Measurements from ENCODE around the gene RGS3. TPM values are rescaled to one million over a fixed set of nuclear protein-coding genes. Genes with fewer than 3 reads are reported as not detected.

Gene RGS3
- total RNA-seq, 1 donor, result 77.4 TPM

- Histone ChIP-seq H3K27me3 (ENCODE audit: insufficient read depth, low read length) (no peaks in the 10 kb centered on the region), H2AFZ (ENCODE audit: low read length) (peak overlapping the region; percentile 66), H3K9me3 (ENCODE audit: low read depth, low read length) (no peaks in the 10 kb centered on the region), H3K27ac (ENCODE audit: low read depth, low read length) (no peak overlapping the region), H3K79me2 (ENCODE audit: insufficient read depth, low read length) (no peaks in the 10 kb centered on the region), H4K20me1 (ENCODE audit: insufficient read depth, low read length) (no peaks in the 10 kb centered on the region), H3K4me3 (ENCODE audit: insufficient read depth, low read length) (no peak overlapping the region), H3K36me3 (ENCODE audit: insufficient read depth, low read length) (no peaks in the 10 kb centered on the region), H3K4me2 (ENCODE audit: insufficient read depth, low read length) (peak overlapping the region; percentile 13), H3K4me1 (ENCODE audit: insufficient read depth, low read length) (no peaks in the 10 kb centered on the region)
- no peak for TF ChIP-seq CTCF (IDR thresholded peaks at IDR 0.05; ENCODE audit: extremely low read depth, low read depth, low read length)
- peak; percentile 76 for DNase-seq (ENCODE audit: insufficient read length, low spot score, missing footprints)
Measured at GRCh38 chr9:113471143-113471542, 7.6 kb downstream of the RGS3 start.

GRCh38 chr9:113471566-113471965 lies 8.0 kb downstream of the RGS3 start:
- H4K20me1 ChIP-seq (ENCODE audit: insufficient read depth, low read length), result no peaks in the 10 kb centered on the region
- H3K4me3 ChIP-seq (ENCODE audit: insufficient read depth, low read length), result no peak overlapping the region
- TF ChIP-seq CTCF (IDR thresholded peaks at IDR 0.05; ENCODE audit: extremely low read depth, low read depth, low read length), result no peak
- H3K27ac ChIP-seq (ENCODE audit: low read depth, low read length), result no peak overlapping the region
- peak overlapping the region; percentile 13 for H3K4me2 ChIP-seq (ENCODE audit: insufficient read depth, low read length)
- H3K79me2 ChIP-seq (ENCODE audit: insufficient read depth, low read length), result no peaks in the 10 kb centered on the region
- H3K9me3 ChIP-seq (ENCODE audit: low read depth, low read length), result no peaks in the 10 kb centered on the region
- no peak for DNase-seq (ENCODE audit: insufficient read length, low spot score, missing footprints)
- no peaks in the 10 kb centered on the region for H3K27me3 ChIP-seq (ENCODE audit: insufficient read depth, low read length)
- no peaks in the 10 kb centered on the region for H3K36me3 ChIP-seq (ENCODE audit: insufficient read depth, low read length)
- H3K4me1 ChIP-seq (ENCODE audit: insufficient read depth, low read length), result no peaks in the 10 kb centered on the region
- peak overlapping the region; percentile 66 for H2AFZ ChIP-seq (ENCODE audit: low read length)

- Histone ChIP-seq H3K36me3 (ENCODE audit: insufficient read depth, low read length) (no peaks in the 10 kb centered on the region), H3K4me2 (ENCODE audit: insufficient read depth, low read length) (no peak overlapping the region), H3K27me3 (ENCODE audit: insufficient read depth, low read length) (no peaks in the 10 kb centered on the region), H3K79me2 (ENCODE audit: insufficient read depth, low read length) (no peaks in the 10 kb centered on the region), H3K27ac (ENCODE audit: low read depth, low read length) (no peak overlapping the region), H3K4me3 (ENCODE audit: insufficient read depth, low read length) (no peak overlapping the region), H4K20me1 (ENCODE audit: insufficient read depth, low read length) (no peaks in the 10 kb centered on the region), H3K4me1 (ENCODE audit: insufficient read depth, low read length) (no peaks in the 10 kb centered on the region), H2AFZ (ENCODE audit: low read length) (no peak overlapping the region), H3K9me3 (ENCODE audit: low read depth, low read length) (no peaks in the 10 kb centered on the region)
- DNase-seq (ENCODE audit: insufficient read length, low spot score, missing footprints), result no peak
- no peak for TF ChIP-seq CTCF (IDR thresholded peaks at IDR 0.05; ENCODE audit: extremely low read depth, low read depth, low read length)
Measured at GRCh38 chr9:113472199-113472598, 8.7 kb downstream of the RGS3 start.

GRCh38 chr9:113474360-113475028 lies 11.0 kb downstream of the RGS3 start:
- H3K4me2 ChIP-seq (ENCODE audit: insufficient read depth, low read length), result no peak overlapping the region
- no peaks in the 10 kb centered on the region for H3K36me3 ChIP-seq (ENCODE audit: insufficient read depth, low read length)
- no peaks in the 10 kb centered on the region for H3K4me1 ChIP-seq (ENCODE audit: insufficient read depth, low read length)
- no peak overlapping the region for H3K4me3 ChIP-seq (ENCODE audit: insufficient read depth, low read length)
- H3K27ac ChIP-seq (ENCODE audit: low read depth, low read length), result no peak overlapping the region
- no peak for TF ChIP-seq CTCF (IDR thresholded peaks at IDR 0.05; ENCODE audit: extremely low read depth, low read depth, low read length)
- no peaks in the 10 kb centered on the region for H3K9me3 ChIP-seq (ENCODE audit: low read depth, low read length)
- no peaks in the 10 kb centered on the region for H4K20me1 ChIP-seq (ENCODE audit: insufficient read depth, low read length)
- peaks cover 3% of the 10 kb centered on the region for H3K27me3 ChIP-seq (ENCODE audit: insufficient read depth, low read length)
- no peak overlapping the region for H2AFZ ChIP-seq (ENCODE audit: low read length)
- no peak for DNase-seq (ENCODE audit: insufficient read length, low spot score, missing footprints)
- no peaks in the 10 kb centered on the region for H3K79me2 ChIP-seq (ENCODE audit: insufficient read depth, low read length)

Data from osteoblast (primary cell).